ENCODE measurements around the gene DYNC2H1. TPM values are rescaled to one million over a fixed set of nuclear protein-coding genes. Genes with fewer than 3 reads are reported as not detected.
"Not testable (repeated sequence)": the region's sequence is repeated elsewhere in the genome, so short reads cannot be mapped to it uniquely, and the experiment has no call there.

The DYNC2H1 gene
- polyA plus RNA-seq, 2 donors, result 4.5 to 6.0 TPM

DNA sequence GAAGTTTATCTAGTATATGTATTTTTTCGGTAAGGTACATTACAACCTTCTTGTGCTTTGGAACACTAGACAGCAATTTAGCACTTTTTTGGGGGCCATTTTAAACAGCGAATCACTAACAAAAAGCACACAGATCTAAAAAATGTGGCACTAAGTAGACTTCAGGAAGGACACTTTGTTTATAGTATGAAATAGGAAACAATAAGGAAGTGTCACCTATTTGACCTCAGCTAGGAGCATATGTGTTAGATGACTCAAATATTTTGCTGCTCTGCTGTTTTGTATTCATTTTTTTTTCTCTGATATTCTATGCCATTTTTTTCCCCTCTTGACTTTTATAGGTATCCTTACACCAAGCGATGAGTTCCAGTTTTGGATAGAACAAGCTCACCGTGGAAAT lies 5.6 kb downstream of the DYNC2H1 start:
- no peaks in the 10 kb centered on the region for H3K9me3 ChIP-seq (ENCODE audit: control insufficient read depth in 2 of 2, insufficient read depth in 1 of 2, low read depth in 1 of 2, low read length in 1 of 2)
- H3K27ac ChIP-seq (ENCODE audit: low read depth in 2 of 2, low read length in 1 of 2), result no peak overlapping the region
- no peak overlapping the region for H3K4me3 ChIP-seq (ENCODE audit: low read depth in 1 of 2, low read length in 2 of 2)
- H3K27me3 ChIP-seq (ENCODE audit: control insufficient read depth in 1 of 2, insufficient read depth in 2 of 2, low read length in 2 of 2), result no peaks in the 10 kb centered on the region
- 91 to 94% methylated on average over 4 of the region's 4 CpGs for WGBS, 2 donors
- H3K4me1 ChIP-seq (ENCODE audit: control insufficient read depth in 2 of 2, insufficient read depth in 2 of 2, low read length in 1 of 2), result no peaks in the 10 kb centered on the region
- H3K36me3 ChIP-seq (ENCODE audit: control insufficient read depth in 2 of 2, insufficient read depth in 2 of 2, low read length in 1 of 2), result no peaks in the 10 kb centered on the region

DNA sequence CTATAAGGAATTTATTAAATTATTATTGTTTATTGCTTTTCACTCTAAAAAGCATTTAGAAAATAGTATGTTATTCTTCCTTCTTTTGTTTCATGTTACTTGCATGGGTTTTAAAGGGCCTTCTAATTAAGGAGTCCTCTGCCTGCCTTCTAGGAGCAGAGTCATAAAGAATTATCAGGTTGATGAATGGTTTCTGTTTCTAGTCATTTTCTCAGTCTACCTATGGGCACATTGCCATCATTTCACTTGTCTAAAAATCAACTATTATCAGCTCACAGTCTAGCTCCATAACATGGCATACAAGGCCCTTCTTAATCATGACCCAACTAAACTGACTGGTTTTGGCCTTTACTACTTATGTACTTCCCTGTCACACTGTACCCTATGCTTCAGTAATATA lies 16.2 kb downstream of the DYNC2H1 start:
- Histone ChIP-seq H3K36me3 (ENCODE audit: control insufficient read depth in 2 of 2, insufficient read depth in 2 of 2, low read length in 1 of 2) (no peaks in the 10 kb centered on the region), H3K27ac (ENCODE audit: low read depth in 2 of 2, low read length in 1 of 2) (no peak overlapping the region)

GRCh38 chr11:103141986-103142385 lies 32.8 kb downstream of the DYNC2H1 start:
- H3K27ac ChIP-seq (ENCODE audit: low read depth in 2 of 2, low read length in 1 of 2); H3K4me1 ChIP-seq (ENCODE audit: control insufficient read depth in 2 of 2, insufficient read depth in 2 of 2, low read length in 1 of 2); H3K27me3 ChIP-seq (ENCODE audit: control insufficient read depth in 1 of 2, insufficient read depth in 2 of 2, low read length in 2 of 2); H3K4me3 ChIP-seq (ENCODE audit: low read depth in 1 of 2, low read length in 2 of 2); H3K9me3 ChIP-seq (ENCODE audit: control insufficient read depth in 2 of 2, insufficient read depth in 1 of 2, low read depth in 1 of 2, low read length in 1 of 2); H3K36me3 ChIP-seq (ENCODE audit: control insufficient read depth in 2 of 2, insufficient read depth in 2 of 2, low read length in 1 of 2): not testable (repeated sequence)
- WGBS, 2 donors, result 94 to 98% methylated on average over 13 of the region's 13 CpGs

More for the DNA sequence above, 16.2 kb downstream of the DYNC2H1 start:
- Histone ChIP-seq H3K27me3 (ENCODE audit: control insufficient read depth in 1 of 2, insufficient read depth in 2 of 2, low read length in 2 of 2) (no peaks in the 10 kb centered on the region), H3K4me3 (ENCODE audit: low read depth in 1 of 2, low read length in 2 of 2) (no peak overlapping the region), H3K4me1 (ENCODE audit: control insufficient read depth in 2 of 2, insufficient read depth in 2 of 2, low read length in 1 of 2) (no peaks in the 10 kb centered on the region), H3K9me3 (ENCODE audit: control insufficient read depth in 2 of 2, insufficient read depth in 1 of 2, low read depth in 1 of 2, low read length in 1 of 2) (no peaks in the 10 kb centered on the region)

GRCh38 chr11:103147627-103148026 lies 38.4 kb downstream of the DYNC2H1 start:
- Histone ChIP-seq H3K4me3 (ENCODE audit: low read depth in 1 of 2, low read length in 2 of 2) (no peak overlapping the region), H3K9me3 (ENCODE audit: control insufficient read depth in 2 of 2, insufficient read depth in 1 of 2, low read depth in 1 of 2, low read length in 1 of 2) (no peaks in the 10 kb centered on the region), H3K27ac (ENCODE audit: low read depth in 2 of 2, low read length in 1 of 2) (no peak overlapping the region), H3K36me3 (ENCODE audit: control insufficient read depth in 2 of 2, insufficient read depth in 2 of 2, low read length in 1 of 2) (no peaks in the 10 kb centered on the region), H3K27me3 (ENCODE audit: control insufficient read depth in 1 of 2, insufficient read depth in 2 of 2, low read length in 2 of 2) (no peaks in the 10 kb centered on the region), H3K4me1 (ENCODE audit: control insufficient read depth in 2 of 2, insufficient read depth in 2 of 2, low read length in 1 of 2) (no peaks in the 10 kb centered on the region)

DNA sequence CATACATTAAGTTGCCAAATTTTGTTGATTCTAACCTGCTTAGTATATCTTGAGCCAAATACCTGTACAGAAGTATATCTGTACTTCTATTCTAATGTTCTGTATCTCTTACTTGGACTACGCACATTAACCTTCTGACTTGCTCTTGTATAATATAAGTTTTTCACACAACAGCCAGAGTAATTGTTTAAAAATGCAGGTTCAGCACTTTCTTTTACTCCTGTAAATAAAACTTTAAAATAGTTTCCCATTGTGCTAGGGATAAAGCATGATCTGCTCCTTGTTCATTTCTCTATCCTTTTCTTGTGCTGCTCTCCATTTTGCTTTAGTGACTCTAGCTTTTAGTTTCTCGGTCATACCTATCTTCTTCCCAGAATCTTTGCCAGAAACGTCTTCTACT lies 48.3 kb downstream of the DYNC2H1 start:
- WGBS, 2 donors, result 87 to 96% methylated on average over 3 of the region's 3 CpGs
- Histone ChIP-seq H3K4me1 (ENCODE audit: control insufficient read depth in 2 of 2, insufficient read depth in 2 of 2, low read length in 1 of 2) (no peaks in the 10 kb centered on the region), H3K27me3 (ENCODE audit: control insufficient read depth in 1 of 2, insufficient read depth in 2 of 2, low read length in 2 of 2) (no peaks in the 10 kb centered on the region), H3K27ac (ENCODE audit: low read depth in 2 of 2, low read length in 1 of 2) (no peak overlapping the region), H3K36me3 (ENCODE audit: control insufficient read depth in 2 of 2, insufficient read depth in 2 of 2, low read length in 1 of 2) (no peaks in the 10 kb centered on the region), H3K4me3 (ENCODE audit: low read depth in 1 of 2, low read length in 2 of 2) (no peak overlapping the region), H3K9me3 (ENCODE audit: control insufficient read depth in 2 of 2, insufficient read depth in 1 of 2, low read depth in 1 of 2, low read length in 1 of 2) (no peaks in the 10 kb centered on the region)

- Histone ChIP-seq H3K27ac (ENCODE audit: low read depth in 2 of 2, low read length in 1 of 2) (no peak overlapping the region), H3K36me3 (ENCODE audit: control insufficient read depth in 2 of 2, insufficient read depth in 2 of 2, low read length in 1 of 2) (peaks cover 0 to 4% of the 10 kb centered on the region in 2 donors), H3K9me3 (ENCODE audit: control insufficient read depth in 2 of 2, insufficient read depth in 1 of 2, low read depth in 1 of 2, low read length in 1 of 2) (no peaks in the 10 kb centered on the region), H3K27me3 (ENCODE audit: control insufficient read depth in 1 of 2, insufficient read depth in 2 of 2, low read length in 2 of 2) (no peaks in the 10 kb centered on the region), H3K4me1 (ENCODE audit: control insufficient read depth in 2 of 2, insufficient read depth in 2 of 2, low read length in 1 of 2) (no peaks in the 10 kb centered on the region), H3K4me3 (ENCODE audit: low read depth in 1 of 2, low read length in 2 of 2) (no peak overlapping the region)
- WGBS, 2 donors, result 68 to 92% methylated on average over 2 of the region's 2 CpGs
These were observed 55.0 kb downstream of the DYNC2H1 start for GRCh38 chr11:103164093-103164796.

- Histone ChIP-seq H3K4me1 (ENCODE audit: control insufficient read depth in 2 of 2, insufficient read depth in 2 of 2, low read length in 1 of 2) (no peaks in the 10 kb centered on the region), H3K4me3 (ENCODE audit: low read depth in 1 of 2, low read length in 2 of 2) (no peak overlapping the region), H3K27me3 (ENCODE audit: control insufficient read depth in 1 of 2, insufficient read depth in 2 of 2, low read length in 2 of 2) (no peaks in the 10 kb centered on the region), H3K27ac (ENCODE audit: low read depth in 2 of 2, low read length in 1 of 2) (no peak overlapping the region), H3K36me3 (ENCODE audit: control insufficient read depth in 2 of 2, insufficient read depth in 2 of 2, low read length in 1 of 2) (peaks cover 0 to 4% of the 10 kb centered on the region in 2 donors), H3K9me3 (ENCODE audit: control insufficient read depth in 2 of 2, insufficient read depth in 1 of 2, low read depth in 1 of 2, low read length in 1 of 2) (no peaks in the 10 kb centered on the region)
- WGBS, 2 donors, result 94 to 95% methylated on average over 4 of the region's 4 CpGs
These were observed 57.9 kb downstream of the DYNC2H1 start for GRCh38 chr11:103167166-103167565.

GRCh38 chr11:103170865-103171264 lies 61.6 kb downstream of the DYNC2H1 start:
- 83 to 86% methylated on average over 4 of the region's 4 CpGs for WGBS, 2 donors
- H3K36me3 ChIP-seq (ENCODE audit: control insufficient read depth in 2 of 2, insufficient read depth in 2 of 2, low read length in 1 of 2), result no peaks in the 10 kb centered on the region
- H3K4me3 ChIP-seq (ENCODE audit: low read depth in 1 of 2, low read length in 2 of 2), result no peak overlapping the region
- H3K4me1 ChIP-seq (ENCODE audit: control insufficient read depth in 2 of 2, insufficient read depth in 2 of 2, low read length in 1 of 2), result no peaks in the 10 kb centered on the region
- no peaks in the 10 kb centered on the region for H3K9me3 ChIP-seq (ENCODE audit: control insufficient read depth in 2 of 2, insufficient read depth in 1 of 2, low read depth in 1 of 2, low read length in 1 of 2)
- no peaks in the 10 kb centered on the region for H3K27me3 ChIP-seq (ENCODE audit: control insufficient read depth in 1 of 2, insufficient read depth in 2 of 2, low read length in 2 of 2)
- H3K27ac ChIP-seq (ENCODE audit: low read depth in 2 of 2, low read length in 1 of 2), result no peak overlapping the region

DNA sequence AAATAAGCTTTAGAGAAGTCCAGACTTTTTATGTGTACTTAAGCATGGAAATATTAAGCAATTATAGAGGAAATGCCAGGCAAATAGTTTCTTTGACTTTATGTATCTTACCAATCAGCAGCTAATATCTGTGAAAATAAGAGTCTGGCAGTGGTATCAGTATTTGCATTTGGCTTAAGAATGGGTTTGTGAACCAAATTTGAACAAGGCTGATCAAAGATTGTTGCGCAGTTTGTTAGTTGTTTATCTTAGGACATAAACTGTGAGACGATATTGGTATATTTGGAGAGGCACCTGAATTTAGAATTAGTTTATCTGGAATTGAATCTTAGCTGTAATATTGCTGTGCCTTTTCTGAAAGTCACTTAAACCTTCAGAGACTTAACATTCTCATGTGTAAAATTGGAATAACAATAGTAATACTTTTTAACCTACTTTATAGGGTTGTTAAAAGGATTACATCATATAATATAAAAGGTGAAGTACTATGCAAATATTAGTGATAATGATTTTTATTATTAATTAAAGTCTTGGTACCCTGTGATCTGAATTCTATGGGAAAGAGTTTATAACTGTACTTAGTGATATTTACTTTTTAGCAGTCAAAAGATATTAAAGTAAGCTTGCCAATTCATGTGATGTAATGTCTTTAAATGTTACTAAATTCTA lies 66.4 kb downstream of the DYNC2H1 start:
- no peak overlapping the region for H3K4me3 ChIP-seq (ENCODE audit: low read depth in 1 of 2, low read length in 2 of 2)
- no peaks in the 10 kb centered on the region for H3K9me3 ChIP-seq (ENCODE audit: control insufficient read depth in 2 of 2, insufficient read depth in 1 of 2, low read depth in 1 of 2, low read length in 1 of 2)
- no peaks in the 10 kb centered on the region for H3K27me3 ChIP-seq (ENCODE audit: control insufficient read depth in 1 of 2, insufficient read depth in 2 of 2, low read length in 2 of 2)
- WGBS, 2 donors, result 71 to 87% methylated on average over 2 of the region's 2 CpGs
- no peaks in the 10 kb centered on the region for H3K36me3 ChIP-seq (ENCODE audit: control insufficient read depth in 2 of 2, insufficient read depth in 2 of 2, low read length in 1 of 2)
- no peak overlapping the region for H3K27ac ChIP-seq (ENCODE audit: low read depth in 2 of 2, low read length in 1 of 2)
- H3K4me1 ChIP-seq (ENCODE audit: control insufficient read depth in 2 of 2, insufficient read depth in 2 of 2, low read length in 1 of 2), result no peaks in the 10 kb centered on the region
